GM23338 (cell line): Measurements from ENCODE around the gene C1orf174. TPM values are rescaled to one million over a fixed set of nuclear protein-coding genes. Genes with fewer than 3 reads are reported as not detected.

Experiments used
- ATAC-seq: fragments of 200-7000 bp; cut with Tn5 transposase; 3 replicates; pipeline ENCODE4 v1.9.1; 2020
- DNase-seq: peaks from one replicate; pipeline ENCODE4 v3.0.0-alpha.2; 2015; ENCODE audit warnings: low spot score
- H2AFZ ChIP-seq: fragments of 200-600 bp; sonication (generic); 2 replicates; pipeline ENCODE4 v1.8.0; 2016; ENCODE audit warnings: antibody characterized with exemption, mild to moderate bottlenecking, moderate library complexity
- H3F3A ChIP-seq: fragments of 200-600 bp; sonication (generic); replicated peaks from 2 replicates; pipeline ENCODE4 v1.8.0; 2017; ENCODE audit warnings: antibody characterized with exemption, mixed run types, low read depth
- H3K27ac ChIP-seq: fragments of 200-600 bp; sonication (generic); 2 replicates; pipeline ENCODE4 v1.6.1; 2016; ENCODE audit warnings: low read depth
- H3K27me3 ChIP-seq: fragments of 200-600 bp; sonication (generic); 2 replicates; pipeline ENCODE4 v1.8.0; 2016; ENCODE audit warnings: mild to moderate bottlenecking, mixed run types, moderate library complexity; ENCODE audit not compliant: insufficient read depth
- H3K36me3 ChIP-seq: fragments of 200-600 bp; sonication (generic); 2 replicates; pipeline ENCODE4 v1.8.0; 2016; ENCODE audit warnings: mild to moderate bottlenecking; ENCODE audit not compliant: insufficient read depth
- H3K4me1 ChIP-seq: fragments of 200-600 bp; sonication (generic); 2 replicates; pipeline ENCODE4 v1.8.0; 2016; ENCODE audit warnings: mild to moderate bottlenecking, moderate library complexity; ENCODE audit not compliant: insufficient read depth
- H3K4me2 ChIP-seq: fragments of 200-600 bp; sonication (generic); 2 replicates; pipeline ENCODE4 v1.7.1; 2017; ENCODE audit warnings: mixed run types
- H3K4me3 ChIP-seq: fragments of 200-600 bp; sonication (generic); 2 replicates; pipeline ENCODE4 v1.6.1; 2016; ENCODE audit warnings: mixed run types
- H3K79me2 ChIP-seq: fragments of 200-600 bp; sonication (generic); replicated peaks from 2 replicates; pipeline ENCODE4 v1.8.0; 2017; ENCODE audit warnings: mild to moderate bottlenecking; ENCODE audit not compliant: insufficient read depth
- H3K9me2 ChIP-seq: fragments of 200-600 bp; sonication (generic); 2 replicates; pipeline ENCODE4 v1.8.0; 2017; ENCODE audit not compliant: insufficient read depth
- H4K20me1 ChIP-seq: fragments of 200-600 bp; sonication (generic); replicated peaks from 2 replicates; pipeline ENCODE4 v1.8.0; 2017; ENCODE audit warnings: mild to moderate bottlenecking; ENCODE audit not compliant: insufficient read depth
- H3K27ac Mint-ChIP-seq: 2 replicates; pipeline ENCODE4 v1.8.0; 2020; ENCODE audit warnings: inconsistent platforms, mild to moderate bottlenecking, moderate library complexity, mixed read lengths
- H3K27me3 Mint-ChIP-seq: 3 replicates; pipeline ENCODE4 v1.8.0; 2022; ENCODE audit warnings: low read depth, mild to moderate bottlenecking, moderate library complexity, mixed read lengths, inconsistent platforms; ENCODE audit not compliant: insufficient read depth, poor library complexity
- H3K36me3 Mint-ChIP-seq: 3 replicates; pipeline ENCODE4 v1.8.0; 2021; ENCODE audit warnings: low read depth, mild to moderate bottlenecking, inconsistent platforms, moderate library complexity, mixed read lengths
- H3K4me1 Mint-ChIP-seq: 3 replicates; pipeline ENCODE4 v1.8.0; 2020; ENCODE audit warnings: mild to moderate bottlenecking, inconsistent platforms, mixed read lengths
- H3K4me3 Mint-ChIP-seq: 3 replicates; pipeline ENCODE4 v1.8.0; 2021; ENCODE audit warnings: moderate library complexity, mild to moderate bottlenecking, inconsistent platforms, mixed read lengths
- H3K9me3 Mint-ChIP-seq: 3 replicates; pipeline ENCODE4 v1.8.0; 2020; ENCODE audit warnings: moderate library complexity, mild to moderate bottlenecking, inconsistent platforms, mixed read lengths
- CREB1 ChIP-seq: fragments of 250-450 bp; sonication (Bioruptor Pico); IDR thresholded peaks from 2 replicates; pipeline ENCODE4 v1.5.0; 2020; ENCODE audit warnings: low read depth, mild to moderate bottlenecking, moderate library complexity
- EZH2phosphoT487 ChIP-seq: fragments of 200-600 bp; sonication (generic); IDR thresholded peaks from one replicate; pipeline ENCODE4 v1.8.1; 2018; ENCODE audit warnings: antibody characterized with exemption; ENCODE audit not compliant: unreplicated experiment
- JUNB ChIP-seq: IDR thresholded peaks from one replicate; pipeline ENCODE4 v1.6.1; 2016; ENCODE audit warnings: antibody characterized with exemption; ENCODE audit not compliant: unreplicated experiment
- NANOG ChIP-seq: IDR thresholded peaks from 2 replicates; pipeline ENCODE4 v1.6.1; 2016; ENCODE audit warnings: antibody characterized with exemption, borderline replicate concordance
- POLR2AphosphoS5 ChIP-seq: IDR thresholded peaks from 2 replicates; pipeline ENCODE4 v1.6.1; 2016; ENCODE audit warnings: antibody characterized with exemption, low read depth
- STAT1 ChIP-seq: IDR thresholded peaks from one replicate; pipeline ENCODE4 v1.6.1; 2016; ENCODE audit warnings: antibody characterized with exemption; ENCODE audit not compliant: unreplicated experiment
- ZNF114 ChIP-seq: fragments of 250-450 bp; sonication (Bioruptor Pico); IDR thresholded peaks from 2 replicates; pipeline ENCODE4 v1.5.0; 2020; ENCODE audit warnings: mild to moderate bottlenecking, moderate library complexity
- polyA plus RNA-seq: library from polyadenylated mRNA; unstranded; fragments of >200 nt; fragmentation: Nextera tagmentation; extraction: Ambion mirVana; gene quantifications from 2 replicates; pipeline ENCODE4 v1.2.1, GENCODE V29; 2016
- total RNA-seq: library from RNA; depleted of rRNA; stranded (reverse); fragments of >200 nt; shearing (Covaris generic); gene quantifications from 2 replicates; pipeline ENCODE4 v1.2.3, GENCODE V29; 2014
- TF ChIP-seq, protein P1 (sequence below), 2 experiments: fragments of 200-600 bp in 1 of 2; sonication (generic) in 1 of 2; conservative IDR thresholded peaks; 2 replicates each; pipeline versions ENCODE4 v1.5.1 to v1.6.1; 2016 to 2017; ENCODE audit warnings: antibody characterized with exemption in 2 of 2, low read depth in 2 of 2, mild to moderate bottlenecking in 2 of 2, moderate library complexity in 1 of 2
- TF ChIP-seq, protein P2 (sequence below): IDR thresholded peaks from 2 replicates; pipeline ENCODE4 v1.6.1; 2016; ENCODE audit warnings: antibody characterized with exemption
- TF ChIP-seq, protein P3 (sequence below): fragments of 250-450 bp; sonication (Bioruptor Pico); IDR thresholded peaks from 2 replicates; pipeline ENCODE4 v1.5.0; 2020; ENCODE audit warnings: mild to moderate bottlenecking, moderate library complexity

C1orf174 gene
- total and polyA plus RNA-seq, 2 experiments from 2014 or later = 28.5 to 28.7 TPM

GRCh38 chr1:3886691-3887090 is 13.4 kb downstream of the C1orf174 start:
- Histone ChIP-seq H3K4me3 (no peak overlapping the region), H3K79me2 (no peaks in the 10 kb centered on the region), H4K20me1 (0 out of 2 replicates have a peak, but pooled peaks cover 3% of the 10 kb centered on the region), H3K9me2 (no peaks in the 10 kb centered on the region), H2AFZ (no peak overlapping the region), H3K36me3 (peaks cover 12% of the 10 kb centered on the region), H3K27me3 (no peaks in the 10 kb centered on the region), H3K27ac (no peak overlapping the region), H3K4me2 (no peak overlapping the region), H3F3A (no peaks in the 10 kb centered on the region), H3K4me1 (no peaks in the 10 kb centered on the region)
- Mint-ChIP-seq H3K4me1 (no peaks in the 10 kb centered on the region), H3K36me3 (peaks cover 25% of the 10 kb centered on the region; the same call in 2 of the 3 replicates), H3K27ac (no peak overlapping the region), H3K9me3 (no peaks in the 10 kb centered on the region; the same call in 2 of the 3 replicates), H3K4me3 (no peak overlapping the region), H3K27me3 (peaks cover 6% of the 10 kb centered on the region)
- no peak for TF ChIP-seq CREB1
- TF ChIP-seq JUNB = no peak
- no peak for TF ChIP-seq ZNF114 (CRISPR knock-in tag)
- TF ChIP-seq, protein P1, sequence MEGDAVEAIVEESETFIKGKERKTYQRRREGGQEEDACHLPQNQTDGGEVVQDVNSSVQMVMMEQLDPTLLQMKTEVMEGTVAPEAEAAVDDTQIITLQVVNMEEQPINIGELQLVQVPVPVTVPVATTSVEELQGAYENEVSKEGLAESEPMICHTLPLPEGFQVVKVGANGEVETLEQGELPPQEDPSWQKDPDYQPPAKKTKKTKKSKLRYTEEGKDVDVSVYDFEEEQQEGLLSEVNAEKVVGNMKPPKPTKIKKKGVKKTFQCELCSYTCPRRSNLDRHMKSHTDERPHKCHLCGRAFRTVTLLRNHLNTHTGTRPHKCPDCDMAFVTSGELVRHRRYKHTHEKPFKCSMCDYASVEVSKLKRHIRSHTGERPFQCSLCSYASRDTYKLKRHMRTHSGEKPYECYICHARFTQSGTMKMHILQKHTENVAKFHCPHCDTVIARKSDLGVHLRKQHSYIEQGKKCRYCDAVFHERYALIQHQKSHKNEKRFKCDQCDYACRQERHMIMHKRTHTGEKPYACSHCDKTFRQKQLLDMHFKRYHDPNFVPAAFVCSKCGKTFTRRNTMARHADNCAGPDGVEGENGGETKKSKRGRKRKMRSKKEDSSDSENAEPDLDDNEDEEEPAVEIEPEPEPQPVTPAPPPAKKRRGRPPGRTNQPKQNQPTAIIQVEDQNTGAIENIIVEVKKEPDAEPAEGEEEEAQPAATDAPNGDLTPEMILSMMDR (conservative IDR thresholded peaks at IDR 0.05; ENCODE audit: low read depth in 2 of 2) = no peak
- no peak for TF ChIP-seq STAT1
- TF ChIP-seq POLR2AphosphoS5 = no peak
- ATAC-seq (no peak), DNase-seq (no peak)

GRCh38 chr1:3886106-3886670 is 13.9 kb downstream of the C1orf174 start:
- peaks cover 12% of the 10 kb centered on the region for H3K36me3 ChIP-seq
- Mint-ChIP-seq H3K36me3 (peaks cover 22% of the 10 kb centered on the region; the same call in 2 of the 3 replicates), H3K9me3 (no peaks in the 10 kb centered on the region; the same call in 2 of the 3 replicates), H3K27me3 (peaks cover 6% of the 10 kb centered on the region), H3K27ac (no peak overlapping the region), H3K4me3 (no peak overlapping the region), H3K4me1 (no peaks in the 10 kb centered on the region)
- H2AFZ ChIP-seq = no peak overlapping the region
- H3K27me3 ChIP-seq = no peaks in the 10 kb centered on the region
- no peak overlapping the region for H3K27ac ChIP-seq
- DNase-seq (no peak), ATAC-seq (no peak)
- H3K4me1 ChIP-seq = no peaks in the 10 kb centered on the region
- H3K4me2 ChIP-seq = no peak overlapping the region
- H3K79me2 ChIP-seq = no peaks in the 10 kb centered on the region
- no peaks in the 10 kb centered on the region for H3F3A ChIP-seq
- no peak overlapping the region for H3K4me3 ChIP-seq
- 0 out of 2 replicates have a peak, but pooled peaks cover 2% of the 10 kb centered on the region for H4K20me1 ChIP-seq
- no peaks in the 10 kb centered on the region for H3K9me2 ChIP-seq
- TF ChIP-seq, protein P2, sequence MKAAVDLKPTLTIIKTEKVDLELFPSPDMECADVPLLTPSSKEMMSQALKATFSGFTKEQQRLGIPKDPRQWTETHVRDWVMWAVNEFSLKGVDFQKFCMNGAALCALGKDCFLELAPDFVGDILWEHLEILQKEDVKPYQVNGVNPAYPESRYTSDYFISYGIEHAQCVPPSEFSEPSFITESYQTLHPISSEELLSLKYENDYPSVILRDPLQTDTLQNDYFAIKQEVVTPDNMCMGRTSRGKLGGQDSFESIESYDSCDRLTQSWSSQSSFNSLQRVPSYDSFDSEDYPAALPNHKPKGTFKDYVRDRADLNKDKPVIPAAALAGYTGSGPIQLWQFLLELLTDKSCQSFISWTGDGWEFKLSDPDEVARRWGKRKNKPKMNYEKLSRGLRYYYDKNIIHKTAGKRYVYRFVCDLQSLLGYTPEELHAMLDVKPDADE = no peak
- TF ChIP-seq JUNB (no peak), POLR2AphosphoS5 (no peak), ZNF114 (CRISPR knock-in tag) (no peak), NANOG (no peak), EZH2phosphoT487 (no peak), STAT1 (no peak)
- TF ChIP-seq, protein P1 (conservative IDR thresholded peaks at IDR 0.05; ENCODE audit: low read depth in 2 of 2) = no peak
- TF ChIP-seq, protein P3, sequence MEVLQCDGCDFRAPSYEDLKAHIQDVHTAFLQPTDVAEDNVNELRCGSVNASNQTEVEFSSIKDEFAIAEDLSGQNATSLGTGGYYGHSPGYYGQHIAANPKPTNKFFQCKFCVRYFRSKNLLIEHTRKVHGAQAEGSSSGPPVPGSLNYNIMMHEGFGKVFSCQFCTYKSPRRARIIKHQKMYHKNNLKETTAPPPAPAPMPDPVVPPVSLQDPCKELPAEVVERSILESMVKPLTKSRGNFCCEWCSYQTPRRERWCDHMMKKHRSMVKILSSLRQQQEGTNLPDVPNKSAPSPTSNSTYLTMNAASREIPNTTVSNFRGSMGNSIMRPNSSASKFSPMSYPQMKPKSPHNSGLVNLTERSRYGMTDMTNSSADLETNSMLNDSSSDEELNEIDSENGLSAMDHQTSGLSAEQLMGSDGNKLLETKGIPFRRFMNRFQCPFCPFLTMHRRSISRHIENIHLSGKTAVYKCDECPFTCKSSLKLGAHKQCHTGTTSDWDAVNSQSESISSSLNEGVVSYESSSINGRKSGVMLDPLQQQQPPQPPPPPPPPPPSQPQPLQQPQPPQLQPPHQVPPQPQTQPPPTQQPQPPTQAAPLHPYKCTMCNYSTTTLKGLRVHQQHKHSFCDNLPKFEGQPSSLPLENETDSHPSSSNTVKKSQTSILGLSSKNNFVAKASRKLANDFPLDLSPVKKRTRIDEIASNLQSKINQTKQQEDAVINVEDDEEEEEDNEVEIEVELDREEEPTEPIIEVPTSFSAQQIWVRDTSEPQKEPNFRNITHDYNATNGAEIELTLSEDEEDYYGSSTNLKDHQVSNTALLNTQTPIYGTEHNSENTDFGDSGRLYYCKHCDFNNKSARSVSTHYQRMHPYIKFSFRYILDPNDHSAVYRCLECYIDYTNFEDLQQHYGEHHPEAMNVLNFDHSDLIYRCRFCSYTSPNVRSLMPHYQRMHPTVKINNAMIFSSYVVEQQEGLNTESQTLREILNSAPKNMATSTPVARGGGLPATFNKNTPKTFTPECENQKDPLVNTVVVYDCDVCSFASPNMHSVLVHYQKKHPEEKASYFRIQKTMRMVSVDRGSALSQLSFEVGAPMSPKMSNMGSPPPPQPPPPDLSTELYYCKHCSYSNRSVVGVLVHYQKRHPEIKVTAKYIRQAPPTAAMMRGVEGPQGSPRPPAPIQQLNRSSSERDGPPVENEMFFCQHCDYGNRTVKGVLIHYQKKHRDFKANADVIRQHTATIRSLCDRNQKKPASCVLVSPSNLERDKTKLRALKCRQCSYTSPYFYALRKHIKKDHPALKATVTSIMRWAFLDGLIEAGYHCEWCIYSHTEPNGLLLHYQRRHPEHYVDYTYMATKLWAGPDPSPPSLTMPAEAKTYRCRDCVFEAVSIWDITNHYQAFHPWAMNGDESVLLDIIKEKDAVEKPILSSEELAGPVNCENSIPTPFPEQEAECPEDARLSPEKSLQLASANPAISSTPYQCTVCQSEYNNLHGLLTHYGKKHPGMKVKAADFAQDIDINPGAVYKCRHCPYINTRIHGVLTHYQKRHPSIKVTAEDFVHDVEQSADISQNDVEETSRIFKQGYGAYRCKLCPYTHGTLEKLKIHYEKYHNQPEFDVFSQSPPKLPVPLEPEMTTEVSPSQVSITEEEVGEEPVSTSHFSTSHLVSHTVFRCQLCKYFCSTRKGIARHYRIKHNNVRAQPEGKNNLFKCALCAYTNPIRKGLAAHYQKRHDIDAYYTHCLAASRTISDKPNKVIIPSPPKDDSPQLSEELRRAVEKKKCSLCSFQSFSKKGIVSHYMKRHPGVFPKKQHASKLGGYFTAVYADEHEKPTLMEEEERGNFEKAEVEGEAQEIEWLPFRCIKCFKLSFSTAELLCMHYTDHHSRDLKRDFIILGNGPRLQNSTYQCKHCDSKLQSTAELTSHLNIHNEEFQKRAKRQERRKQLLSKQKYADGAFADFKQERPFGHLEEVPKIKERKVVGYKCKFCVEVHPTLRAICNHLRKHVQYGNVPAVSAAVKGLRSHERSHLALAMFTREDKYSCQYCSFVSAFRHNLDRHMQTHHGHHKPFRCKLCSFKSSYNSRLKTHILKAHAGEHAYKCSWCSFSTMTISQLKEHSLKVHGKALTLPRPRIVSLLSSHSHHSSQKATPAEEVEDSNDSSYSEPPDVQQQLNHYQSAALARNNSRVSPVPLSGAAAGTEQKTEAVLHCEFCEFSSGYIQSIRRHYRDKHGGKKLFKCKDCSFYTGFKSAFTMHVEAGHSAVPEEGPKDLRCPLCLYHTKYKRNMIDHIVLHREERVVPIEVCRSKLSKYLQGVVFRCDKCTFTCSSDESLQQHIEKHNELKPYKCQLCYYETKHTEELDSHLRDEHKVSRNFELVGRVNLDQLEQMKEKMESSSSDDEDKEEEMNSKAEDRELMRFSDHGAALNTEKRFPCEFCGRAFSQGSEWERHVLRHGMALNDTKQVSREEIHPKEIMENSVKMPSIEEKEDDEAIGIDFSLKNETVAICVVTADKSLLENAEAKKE (CRISPR knock-in tag) = no peak
